HG03097 (cell line): ENCODE results near the gene PCDHB11.
"Not testable (repeated sequence)": the region's sequence is repeated elsewhere in the genome, so short reads cannot be mapped to it uniquely, and the experiment has no call there.

Experiments used
- ATAC-seq: cut with Tn5 transposase; IDR thresholded peaks from one replicate; pipeline ENCODE4 v1.9.1; 2021; ENCODE audit not compliant: unreplicated experiment, low FRiP score

Gene PCDHB11

GRCh38 chr5:141234109-141234667, 34.8 kb downstream of the PCDHB11 start:
- ATAC-seq, result no peak

- not testable (repeated sequence) for ATAC-seq
These were observed 36.5 kb downstream of the PCDHB11 start for GRCh38 chr5:141235922-141236321.

- ATAC-seq, result no peak
These were observed 37.3 kb downstream of the PCDHB11 start for GRCh38 chr5:141236516-141237313.

GRCh38 chr5:141241496-141241895, 42.1 kb downstream of the PCDHB11 start:
- no peak for ATAC-seq

GRCh38 chr5:141245250-141245717, 45.9 kb downstream of the PCDHB11 start, which contains the start of gene PCDHB15:
PCDHB15 (plus strand) TSS chr5:141245395; CDS start chr5:141245579, 184 bp downstream.
- ATAC-seq, result no peak

- ATAC-seq, result not testable (repeated sequence)
These were observed 47.5 kb downstream of the PCDHB11 start for GRCh38 chr5:141246971-141247370.

- ATAC-seq, result not testable (repeated sequence)
These were observed 48.0 kb downstream of the PCDHB11 start for GRCh38 chr5:141247434-141247833.

GRCh38 chr5:141250576-141250975, 51.1 kb downstream of the PCDHB11 start:
- no peak for ATAC-seq
